ENCODE measurements around the gene LINGO1.

Gene LINGO1

GRCh38 chr15:77632534-77633133, at the start of gene LINGO1:
Gene LINGO1, minus strand, starts transcription at chr15:77632912. Its CDS starts 597 bp downstream, at chr15:77632315.
- DNase-seq (ENCODE audit: low read depth): no peak

GRCh38 chr15:77681362-77681761, 48.6 kb upstream of the LINGO1 start:
- no peak for DNase-seq (ENCODE audit: low read depth)

- no peak for DNase-seq (ENCODE audit: low read depth)
Measured at GRCh38 chr15:77676569-77677375, 44.1 kb upstream of the LINGO1 start.

GRCh38 chr15:77675806-77676415, 43.2 kb upstream of the LINGO1 start:
- DNase-seq (ENCODE audit: low read depth): no peak

- no peak for DNase-seq (ENCODE audit: low read depth)
Measured at GRCh38 chr15:77674327-77674726, 41.6 kb upstream of the LINGO1 start.

- DNase-seq (ENCODE audit: low read depth): no peak
Measured at GRCh38 chr15:77673866-77674265, 41.2 kb upstream of the LINGO1 start.

- DNase-seq (ENCODE audit: low read depth): no peak
Measured at GRCh38 chr15:77672135-77672534, 39.4 kb upstream of the LINGO1 start.

GRCh38 chr15:77671362-77672056, 38.8 kb upstream of the LINGO1 start:
- DNase-seq (ENCODE audit: low read depth): no peak

GRCh38 chr15:77670558-77671361, 38.0 kb upstream of the LINGO1 start:
- DNase-seq (ENCODE audit: low read depth): no peak

- DNase-seq (ENCODE audit: low read depth): no peak
Measured at GRCh38 chr15:77669896-77670295, 37.2 kb upstream of the LINGO1 start.

GRCh38 chr15:77667338-77668234, 34.9 kb upstream of the LINGO1 start:
- no peak for DNase-seq (ENCODE audit: low read depth)

GRCh38 chr15:77666296-77666660, 33.6 kb upstream of the LINGO1 start:
- DNase-seq (ENCODE audit: low read depth): no peak

GRCh38 chr15:77665530-77666295, 33.0 kb upstream of the LINGO1 start:
- DNase-seq (ENCODE audit: low read depth): no peak

- DNase-seq (ENCODE audit: low read depth): no peak
Measured at GRCh38 chr15:77664428-77664827, 31.7 kb upstream of the LINGO1 start.

GRCh38 chr15:77663256-77663655, 30.5 kb upstream of the LINGO1 start:
- no peak for DNase-seq (ENCODE audit: low read depth)

- no peak for DNase-seq (ENCODE audit: low read depth)
Measured at GRCh38 chr15:77659350-77660321, 26.9 kb upstream of the LINGO1 start.

GRCh38 chr15:77658304-77658703, 25.6 kb upstream of the LINGO1 start:
- DNase-seq (ENCODE audit: low read depth): no peak

- no peak for DNase-seq (ENCODE audit: low read depth)
Measured at GRCh38 chr15:77657634-77658238, 25.0 kb upstream of the LINGO1 start.

Data from GM04503 (cell line).